Ishikawa (cell line): Measurements from ENCODE around the gene FHIT.

Experiments
- CEBPB ChIP-seq: IDR thresholded peaks from 2 replicates; pipeline ENCODE4 v1.6.1; 2012
- CREB1 ChIP-seq: IDR thresholded peaks from 2 replicates; pipeline ENCODE4 v1.6.1; 2012; ENCODE audit warnings: low read depth
- EGR1 ChIP-seq: IDR thresholded peaks from 2 replicates; pipeline ENCODE4 v1.6.1; 2012
- EP300 ChIP-seq: IDR thresholded peaks from 2 replicates; pipeline ENCODE4 v1.6.1; 2012; ENCODE audit warnings: borderline replicate concordance
- FOXM1 ChIP-seq: IDR thresholded peaks from 2 replicates; pipeline ENCODE4 v1.6.1; 2012; ENCODE audit warnings: low read depth, borderline replicate concordance
- MAX ChIP-seq: IDR thresholded peaks from 2 replicates; pipeline ENCODE4 v1.6.1; 2012
- NFIC ChIP-seq: IDR thresholded peaks from 2 replicates; pipeline ENCODE4 v1.6.1; 2012
- RAD21 ChIP-seq: IDR thresholded peaks from 2 replicates; pipeline ENCODE4 v1.6.1; 2012; ENCODE audit warnings: low read depth
- REST ChIP-seq: IDR thresholded peaks from 2 replicates; pipeline ENCODE4 v1.6.1; 2012; ENCODE audit warnings: low read depth, mild to moderate bottlenecking
- TAF1 ChIP-seq: IDR thresholded peaks from 2 replicates; pipeline ENCODE4 v1.6.1; 2012; ENCODE audit warnings: low read depth, mild to moderate bottlenecking
- TCF12 ChIP-seq: IDR thresholded peaks from 2 replicates; pipeline ENCODE4 v1.6.1; 2012; ENCODE audit warnings: low read depth
- TEAD4 ChIP-seq: IDR thresholded peaks from 2 replicates; pipeline ENCODE4 v1.6.1; 2012
- USF1 ChIP-seq: IDR thresholded peaks from 2 replicates; pipeline ENCODE4 v1.6.1; 2012
- YY1 ChIP-seq: IDR thresholded peaks from 2 replicates; pipeline ENCODE4 v1.6.1; 2012; ENCODE audit warnings: low read depth
- ZBTB7A ChIP-seq: IDR thresholded peaks from 2 replicates; pipeline ENCODE4 v1.6.1; 2012; ENCODE audit warnings: low read depth

Gene FHIT

GRCh38 chr3:61005591-61005990 lies 245.7 kb downstream of the FHIT start:
- TF ChIP-seq NFIC (no peak), EGR1 (no peak), ZBTB7A (no peak), EP300 (no peak), CEBPB (no peak), FOXM1 (no peak), USF1 (no peak), YY1 (no peak), RAD21 (no peak), TAF1 (no peak), CREB1 (no peak), REST (no peak), MAX (no peak), TEAD4 (no peak), TCF12 (no peak)

GRCh38 chr3:60998858-60999257 lies 252.4 kb downstream of the FHIT start:
- TF ChIP-seq TAF1 (no peak), TCF12 (no peak), TEAD4 (no peak), REST (no peak), EP300 (no peak), YY1 (no peak), USF1 (no peak), ZBTB7A (no peak), EGR1 (no peak), CREB1 (no peak), CEBPB (no peak), FOXM1 (no peak), RAD21 (no peak), MAX (no peak), NFIC (no peak)

GRCh38 chr3:60992395-60992794 lies 258.9 kb downstream of the FHIT start:
- TF ChIP-seq USF1 (no peak), CREB1 (no peak), CEBPB (no peak), EP300 (no peak), YY1 (no peak), TAF1 (no peak), EGR1 (no peak), TEAD4 (no peak), MAX (no peak), REST (no peak)

- TF ChIP-seq FOXM1, result no peak
These were observed 260.9 kb downstream of the FHIT start for GRCh38 chr3:60990442-60990730.
